ENCODE results near the gene ATG2A.

Gene ATG2A

GRCh38 chr11:64908766-64909165 lies 8.2 kb downstream of the ATG2A start:
- peaks cover 43% of the 10 kb centered on the region for H3K36me3 ChIP-seq (ENCODE audit: control insufficient read depth, insufficient read depth, low read length)
- no peak for DNase-seq (ENCODE audit: extremely low read depth, insufficient read length)
- TF ChIP-seq, protein P1, sequence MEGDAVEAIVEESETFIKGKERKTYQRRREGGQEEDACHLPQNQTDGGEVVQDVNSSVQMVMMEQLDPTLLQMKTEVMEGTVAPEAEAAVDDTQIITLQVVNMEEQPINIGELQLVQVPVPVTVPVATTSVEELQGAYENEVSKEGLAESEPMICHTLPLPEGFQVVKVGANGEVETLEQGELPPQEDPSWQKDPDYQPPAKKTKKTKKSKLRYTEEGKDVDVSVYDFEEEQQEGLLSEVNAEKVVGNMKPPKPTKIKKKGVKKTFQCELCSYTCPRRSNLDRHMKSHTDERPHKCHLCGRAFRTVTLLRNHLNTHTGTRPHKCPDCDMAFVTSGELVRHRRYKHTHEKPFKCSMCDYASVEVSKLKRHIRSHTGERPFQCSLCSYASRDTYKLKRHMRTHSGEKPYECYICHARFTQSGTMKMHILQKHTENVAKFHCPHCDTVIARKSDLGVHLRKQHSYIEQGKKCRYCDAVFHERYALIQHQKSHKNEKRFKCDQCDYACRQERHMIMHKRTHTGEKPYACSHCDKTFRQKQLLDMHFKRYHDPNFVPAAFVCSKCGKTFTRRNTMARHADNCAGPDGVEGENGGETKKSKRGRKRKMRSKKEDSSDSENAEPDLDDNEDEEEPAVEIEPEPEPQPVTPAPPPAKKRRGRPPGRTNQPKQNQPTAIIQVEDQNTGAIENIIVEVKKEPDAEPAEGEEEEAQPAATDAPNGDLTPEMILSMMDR (IDR thresholded peaks at IDR 0.05; ENCODE audit: insufficient read depth, low read length, poor library complexity, severe bottlenecking), result no peak
- no peaks in the 10 kb centered on the region for H3K27me3 ChIP-seq (replicated peaks; ENCODE audit: control insufficient read depth, insufficient read depth, low read length)
- H3K4me3 ChIP-seq (replicated peaks; ENCODE audit: low read depth, low read length), result no peak overlapping the region

GRCh38 chr11:64906314-64906635 lies 10.7 kb downstream of the ATG2A start:
- H3K36me3 ChIP-seq (ENCODE audit: control insufficient read depth, insufficient read depth, low read length), result peaks cover 33% of the 10 kb centered on the region
- H3K27me3 ChIP-seq (replicated peaks; ENCODE audit: control insufficient read depth, insufficient read depth, low read length), result no peaks in the 10 kb centered on the region
- DNase-seq (ENCODE audit: extremely low read depth, insufficient read length), result no peak
- TF ChIP-seq, protein P1 (IDR thresholded peaks at IDR 0.05; ENCODE audit: insufficient read depth, low read length, poor library complexity, severe bottlenecking), result no peak
- H3K4me3 ChIP-seq (replicated peaks; ENCODE audit: low read depth, low read length), result no peak overlapping the region

DNA sequence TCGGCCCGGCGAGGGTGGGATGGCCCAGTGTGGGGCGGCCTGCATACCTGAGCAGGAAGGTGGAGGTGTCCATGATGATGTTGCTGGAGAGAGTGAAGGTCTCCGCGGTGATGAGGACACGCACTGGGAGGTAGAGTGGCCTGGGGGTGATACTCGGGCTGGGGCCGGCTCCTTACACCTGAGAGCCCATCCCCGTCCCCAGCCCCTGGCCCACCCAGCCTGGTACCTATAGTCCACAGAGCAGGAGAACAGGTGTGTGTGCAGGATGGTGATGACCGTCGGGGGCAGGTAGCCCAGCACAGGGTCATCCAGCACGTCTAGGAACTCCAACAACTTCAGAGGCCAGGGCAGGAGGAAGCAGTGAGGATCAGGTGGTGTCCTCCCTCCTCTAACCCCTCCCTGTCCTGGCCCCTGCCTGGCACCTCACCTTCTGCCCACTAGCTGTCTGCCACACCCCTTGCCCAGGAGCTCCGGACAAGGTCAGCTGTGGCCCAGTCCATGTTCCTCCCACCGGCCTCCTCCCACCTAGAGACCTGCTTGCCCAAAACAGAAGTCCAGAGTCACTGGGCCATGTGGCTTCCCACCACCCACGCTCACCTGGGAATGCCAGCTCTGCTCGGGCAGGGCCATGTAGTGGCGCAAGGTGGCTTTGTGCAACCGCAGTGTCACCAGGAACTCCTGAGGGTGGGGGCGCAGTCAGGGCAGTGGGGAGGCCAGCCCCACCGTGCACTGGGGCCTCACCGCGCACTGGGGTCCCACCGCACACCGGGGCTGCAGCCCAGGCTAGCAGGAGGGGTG lies 11.3 kb downstream of the ATG2A start:
- DNase-seq (ENCODE audit: extremely low read depth, insufficient read length), result no peak
- Histone ChIP-seq H3K36me3 (ENCODE audit: control insufficient read depth, insufficient read depth, low read length) (peaks cover 31% of the 10 kb centered on the region), H3K4me3 (replicated peaks; ENCODE audit: low read depth, low read length) (no peak overlapping the region), H3K27me3 (replicated peaks; ENCODE audit: control insufficient read depth, insufficient read depth, low read length) (no peaks in the 10 kb centered on the region)
- TF ChIP-seq, protein P1 (IDR thresholded peaks at IDR 0.05; ENCODE audit: insufficient read depth, low read length, poor library complexity, severe bottlenecking), result no peak

DNA sequence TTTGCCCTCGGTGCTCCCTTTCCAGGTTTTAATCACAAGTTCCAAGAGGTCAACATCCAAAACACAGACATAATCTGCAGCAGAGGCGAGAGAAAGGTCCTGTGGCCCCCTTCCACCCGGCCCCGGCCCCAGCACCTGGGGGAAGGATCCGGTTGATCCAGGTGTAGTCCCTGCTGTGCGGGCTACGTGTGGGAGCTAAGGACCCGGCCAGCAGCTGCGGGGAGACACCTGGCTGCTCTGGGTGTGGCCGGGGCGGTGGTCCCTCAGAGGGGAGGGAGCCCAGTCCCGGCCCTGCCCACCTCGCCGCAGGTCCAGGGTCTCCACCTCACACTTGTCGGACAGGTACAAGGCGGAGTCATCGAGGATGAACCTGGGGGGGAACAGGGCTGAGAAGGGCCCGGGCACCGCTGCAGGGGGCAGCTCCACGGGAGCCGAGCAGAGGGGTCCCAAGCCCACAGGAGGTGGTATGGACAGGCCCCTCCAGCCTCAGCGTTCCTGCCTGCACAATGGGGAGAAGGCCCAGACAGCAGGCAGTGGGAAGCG lies 13.6 kb downstream of the ATG2A start:
- no peak overlapping the region for H3K4me3 ChIP-seq (replicated peaks; ENCODE audit: low read depth, low read length)
- H3K36me3 ChIP-seq (ENCODE audit: control insufficient read depth, insufficient read depth, low read length), result peaks cover 22% of the 10 kb centered on the region
- no peak for DNase-seq (ENCODE audit: extremely low read depth, insufficient read length)
- TF ChIP-seq, protein P1 (IDR thresholded peaks at IDR 0.05; ENCODE audit: insufficient read depth, low read length, poor library complexity, severe bottlenecking), result no peak
- no peaks in the 10 kb centered on the region for H3K27me3 ChIP-seq (replicated peaks; ENCODE audit: control insufficient read depth, insufficient read depth, low read length)

DNA sequence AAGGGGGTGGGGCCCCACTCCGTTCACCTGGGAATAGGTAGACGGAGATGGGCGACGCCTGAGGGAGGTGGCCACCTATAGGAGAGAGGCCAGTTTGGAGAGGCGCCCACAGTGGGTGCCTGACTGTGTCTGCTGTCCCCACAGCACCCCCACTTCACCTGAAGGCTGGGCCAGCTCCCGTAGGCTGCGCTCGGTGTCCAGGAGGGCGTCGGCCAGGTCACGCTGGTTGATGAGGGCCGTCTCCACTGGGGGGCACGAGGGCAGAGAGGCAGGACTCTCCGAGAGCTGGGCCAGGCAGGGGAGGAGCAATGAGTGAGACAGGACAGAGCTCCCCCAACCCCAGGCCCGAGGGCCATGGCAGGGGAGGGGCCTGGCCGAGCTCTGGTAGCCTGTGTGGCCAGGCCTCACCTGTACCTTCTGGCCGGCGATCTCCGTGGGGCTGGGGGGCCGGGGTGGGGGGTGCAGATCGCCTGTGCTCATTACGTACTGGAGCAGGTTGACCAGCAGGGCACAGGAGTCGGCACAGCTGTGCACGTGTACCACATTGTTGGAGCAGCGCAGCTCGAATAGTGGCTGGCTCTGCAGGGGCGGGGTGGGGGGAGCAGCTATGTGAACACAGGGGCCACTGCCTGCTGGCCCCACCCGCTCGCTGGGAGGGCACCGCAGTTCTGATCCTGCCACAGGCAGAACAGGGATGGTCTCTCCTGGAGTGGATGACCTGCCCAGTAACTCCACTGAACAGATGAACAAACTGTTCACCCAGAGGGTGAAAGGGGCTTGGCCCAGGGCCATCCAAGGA lies 14.7 kb downstream of the ATG2A start:
- H3K36me3 ChIP-seq (ENCODE audit: control insufficient read depth, insufficient read depth, low read length), result peaks cover 19% of the 10 kb centered on the region
- TF ChIP-seq, protein P1 (IDR thresholded peaks at IDR 0.05; ENCODE audit: insufficient read depth, low read length, poor library complexity, severe bottlenecking), result no peak
- no peak overlapping the region for H3K4me3 ChIP-seq (replicated peaks; ENCODE audit: low read depth, low read length)
- no peak for DNase-seq (ENCODE audit: extremely low read depth, insufficient read length)
- H3K27me3 ChIP-seq (replicated peaks; ENCODE audit: control insufficient read depth, insufficient read depth, low read length), result no peaks in the 10 kb centered on the region
